Esophagus muscularis mucosa (tissue), 4 donors: ENCODE measurements around the gene CD74. TPM values are rescaled to one million over a fixed set of nuclear protein-coding genes. Genes with fewer than 3 reads are reported as not detected.

Source experiments
- DNase-seq: peaks from one replicate; pipeline ENCODE4 v3.0.0-alpha.2; 2017; ENCODE audit errors: extremely low spot score
- H3K27ac ChIP-seq, 4 donors: fragments of 200-600 bp; sonication (generic); replicated peaks in 1 of 4; 1 replicate in 3 of 4; 2 replicates in 1 of 4; pipeline ENCODE4 v1.5.1; 2016 to 2019; ENCODE audit warnings: mild to moderate bottlenecking in 1 of 4
- H3K27me3 ChIP-seq, 4 donors: fragments of 200-600 bp; sonication (generic); one replicate each; pipeline versions ENCODE4 v1.5.1 to v1.6.0; 2016 to 2019
- H3K36me3 ChIP-seq, 4 donors: fragments of 200-600 bp; sonication (generic); one replicate each; pipeline ENCODE4 v1.5.1; 2016 to 2019
- H3K4me1 ChIP-seq, 4 donors: fragments of 200-600 bp; sonication (generic); one replicate each; pipeline ENCODE4 v1.5.1; 2016 to 2019
- H3K4me3 ChIP-seq, 4 donors: fragments of 200-600 bp; sonication (generic); 1 replicate in 2 of 4; 2 replicates in 2 of 4; pipeline ENCODE4 v1.5.1; 2016 to 2019; ENCODE audit warnings: mild to moderate bottlenecking in 4 of 4, moderate library complexity in 1 of 4
- H3K9me3 ChIP-seq, 4 donors: fragments of 200-600 bp; sonication (generic); 1 replicate in 3 of 4; 2 replicates in 1 of 4; pipeline ENCODE4 v1.5.1; 2016 to 2019
- CTCF ChIP-seq, 3 experiments: fragments of 200-600 bp in 2 of 3; fragments of 450-650 bp in 1 of 3; sonication (generic) in 2 of 3; IDR thresholded peaks; one replicate each; pipeline ENCODE4 v1.5.1; 2017 to 2019; ENCODE audit warnings: antibody characterized with exemption in 3 of 3, mild to moderate bottlenecking in 2 of 3, moderate library complexity in 1 of 3
- EP300 ChIP-seq: sonication (generic); formaldehyde crosslinking; IDR thresholded peaks from one replicate; pipeline ENCODE4 v1.6.1; 2017; ENCODE audit warnings: antibody characterized with exemption
- POLR2A ChIP-seq: fragments of 450-650 bp; IDR thresholded peaks from one replicate; pipeline ENCODE4 v1.6.1; 2017; ENCODE audit warnings: antibody characterized with exemption, moderate library complexity, mild to moderate bottlenecking, low read depth
- POLR2AphosphoS5 ChIP-seq, 2 donors: sonication (generic); formaldehyde crosslinking; IDR thresholded peaks; one replicate each; pipeline ENCODE4 v1.6.1; 2017; ENCODE audit warnings: antibody characterized with exemption in 2 of 2
- WGBS: methylation state at CpG from one replicate; pipeline ENCODE4 v1.1.5; 2018; 5-methylcytosine and 5-hydroxymethylcytosine counted together
- intact Hi-C: fragments of 100-400 bp; cut with DNase I; formaldehyde crosslinking; loops from one replicate; pipeline ENCODE4 v1.15.1; 2023
- total RNA-seq, 4 donors: library from RNA; depleted of rRNA; stranded (reverse); fragments of >200 nt; gene quantifications; one replicate each; pipeline versions ENCODE4 v1.1.0 to v1.2.1, GENCODE V29; 2016

Gene CD74
- total RNA-seq, 4 donors from 2014 or later, result 270 to 595 (median 555) TPM

- no peaks in the 10 kb centered on the region for H3K9me3 ChIP-seq
- TF ChIP-seq CTCF (IDR thresholded peaks at IDR 0.05) (no peak), POLR2A (no peak), POLR2AphosphoS5 (IDR thresholded peaks at IDR 0.05) (no peak), EP300 (no peak)
- peak overlapping the region in 2 of 4 donors; percentile 60 to 64 for H3K27ac ChIP-seq
- peaks cover 9 to 39% (median 30%) of the 10 kb centered on the region in 4 donors for H3K36me3 ChIP-seq
- H3K27me3 ChIP-seq, result peaks cover 0 to 5% (median 0%) of the 10 kb centered on the region in 4 donors
- WGBS, result 54% methylated on average over 22 of the region's 23 CpGs
- intact Hi-C loops, result loop anchor here (10.0 kb wide), 1 partner anchor 114 kb away; no protein-coding TSS in a partner anchor
- peak overlapping the region; percentile 65 to 94 (median 70) for H3K4me3 ChIP-seq
- DNase-seq, result no peak
- peaks cover 15 to 26% (median 20%) of the 10 kb centered on the region in 4 donors for H3K4me1 ChIP-seq
These were observed 54.2 kb downstream of the CD74 start for GRCh38 chr5:150358261-150359095.

GRCh38 chr5:150357326-150358260 lies 55.1 kb downstream of the CD74 start, which contains the start of gene TCOF1:
Gene TCOF1 (plus strand): TSS chr5:150357697. CDS start chr5:150357747, 50 bp downstream.
- H3K27ac ChIP-seq, result peak within 1 kb of the TSS; percentile 56 to 70 (median 62)
- H3K4me1 ChIP-seq, result peaks cover 15 to 26% (median 20%) of the 10 kb centered on the region in 4 donors
- under 1% methylated on average over 51 of the region's 90 CpGs for WGBS
- no peaks in the 10 kb centered on the region for H3K9me3 ChIP-seq
- H3K36me3 ChIP-seq, result peaks cover 9 to 30% (median 22%) of the 10 kb centered on the region in 4 donors
- intact Hi-C loops, result loop anchor here (10.0 kb wide), 1 partner anchor 113 kb away; no protein-coding TSS in a partner anchor
- peaks cover 0 to 5% (median 0%) of the 10 kb centered on the region in 4 donors for H3K27me3 ChIP-seq
- DNase-seq, result peak; percentile 97
- H3K4me3 ChIP-seq, result peak within 1 kb of the TSS; percentile 65 to 94 (median 70)
- TF ChIP-seq POLR2AphosphoS5 (IDR thresholded peaks at IDR 0.05) (peak; percentile 54 to 90), CTCF (IDR thresholded peaks at IDR 0.05) (peak in 1 of 3 experiments; percentile 17), POLR2A (no peak)

GRCh38 chr5:150356575-150357294 lies 56.0 kb downstream of the CD74 start:
- peaks cover 15 to 26% (median 20%) of the 10 kb centered on the region in 4 donors for H3K4me1 ChIP-seq
- TF ChIP-seq CTCF (IDR thresholded peaks at IDR 0.05) (no peak), EP300 (no peak), POLR2AphosphoS5 (IDR thresholded peaks at IDR 0.05) (no peak), POLR2A (no peak)
- WGBS, result 61% methylated on average over 10 of the region's 10 CpGs
- intact Hi-C loops, result loop anchor here (10.0 kb wide), 1 partner anchor 112 kb away; no protein-coding TSS in a partner anchor
- peak overlapping the region; percentile 65 to 94 (median 70) for H3K4me3 ChIP-seq
- DNase-seq, result no peak
- H3K36me3 ChIP-seq, result peaks cover 7 to 22% (median 13%) of the 10 kb centered on the region in 4 donors
- no peaks in the 10 kb centered on the region for H3K9me3 ChIP-seq
- peaks cover 0 to 5% (median 0%) of the 10 kb centered on the region in 4 donors for H3K27me3 ChIP-seq
- H3K27ac ChIP-seq, result peak overlapping the region in 3 of 4 donors; percentile 56 to 70 (median 64)

GRCh38 chr5:150355791-150356190 lies 56.9 kb downstream of the CD74 start:
- Histone ChIP-seq H3K4me3 (no peak overlapping the region), H3K9me3 (no peaks in the 10 kb centered on the region), H3K27me3 (peaks cover 0 to 5% (median 0%) of the 10 kb centered on the region in 4 donors), H3K36me3 (peaks cover 0 to 12% (median 4%) of the 10 kb centered on the region in 4 donors), H3K4me1 (peaks cover 15 to 31% (median 25%) of the 10 kb centered on the region in 4 donors), H3K27ac (no peak overlapping the region)
- WGBS, result 87% methylated on average over 2 of the region's 2 CpGs
- intact Hi-C loops, result loop anchor here (10.0 kb wide), 1 partner anchor 111 kb away; no protein-coding TSS in a partner anchor
- TF ChIP-seq CTCF (IDR thresholded peaks at IDR 0.05) (no peak), EP300 (no peak), POLR2A (no peak), POLR2AphosphoS5 (IDR thresholded peaks at IDR 0.05) (no peak)
- no peak for DNase-seq
